ENCODE measurements around the gene URI1. TPM values are rescaled to one million over a fixed set of nuclear protein-coding genes. Genes with fewer than 3 reads are reported as not detected.

URI1 gene
- polyA plus RNA-seq, 1 donor, result 80.9 TPM

DNA sequence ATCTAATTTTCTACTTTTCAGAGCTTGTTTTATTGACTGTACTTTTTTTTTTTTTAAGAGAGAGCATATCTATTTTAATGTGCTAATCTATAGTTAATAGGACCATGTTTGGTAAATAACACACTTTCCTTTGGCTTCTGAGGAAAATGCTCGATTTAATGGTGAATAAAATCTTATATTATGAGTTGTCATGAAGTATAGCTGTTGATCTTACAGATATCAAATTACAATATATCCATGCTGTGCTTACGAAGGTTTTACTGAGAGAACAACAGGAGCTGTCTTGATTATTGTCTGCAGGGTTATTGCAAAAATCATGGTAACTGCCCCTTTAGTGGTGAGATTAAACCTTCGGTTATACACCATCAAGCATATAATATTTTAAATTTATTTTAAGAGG, 29.6 kb downstream of the URI1 start:
- no peak for DNase-seq

DNA sequence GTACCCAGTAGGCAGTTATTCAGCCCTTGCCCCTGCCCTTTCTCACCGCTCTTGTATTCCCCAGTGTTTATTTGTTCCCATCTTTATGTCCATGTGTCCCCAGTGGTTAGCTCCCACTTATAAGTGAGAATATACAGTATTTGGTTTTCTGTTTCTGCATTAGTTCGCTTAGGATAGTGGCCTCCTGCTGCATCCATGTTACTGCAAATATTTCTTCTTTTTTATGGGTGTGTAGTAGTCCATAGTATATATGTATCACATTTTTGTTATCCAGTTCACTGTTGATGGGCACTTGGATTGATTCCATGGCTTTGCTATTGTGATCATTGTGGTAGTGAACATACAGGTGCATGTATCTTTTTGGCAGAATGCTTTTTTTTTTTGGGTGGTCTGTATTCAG, 32.7 kb downstream of the URI1 start:
- no peak for DNase-seq

GRCh38 chr19:29976151-29976943, 34.3 kb downstream of the URI1 start:
- DNase-seq, result no peak

DNA sequence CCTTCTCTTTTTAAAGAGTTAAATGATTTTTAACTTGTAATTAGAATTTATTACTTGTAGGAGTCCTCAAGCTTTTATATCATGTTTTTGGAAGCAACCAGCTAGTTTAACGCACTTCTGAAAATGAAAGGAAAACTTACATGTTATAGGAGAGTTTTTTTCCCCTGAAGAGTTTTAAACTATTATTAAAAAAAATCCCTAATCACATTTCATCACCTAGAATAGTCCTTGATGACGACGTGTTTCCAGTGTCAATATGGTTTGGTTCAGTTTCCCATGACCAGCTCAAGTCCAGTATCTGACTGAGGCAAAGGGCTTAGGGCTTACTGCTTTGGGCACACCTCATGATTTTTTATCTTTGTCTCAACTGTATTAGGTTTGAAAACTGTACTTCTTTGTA, 36.0 kb downstream of the URI1 start:
- DNase-seq, result no peak

- DNase-seq, result no peak
These were observed 41.5 kb downstream of the URI1 start for GRCh38 chr19:29983568-29983967.

- no peak for DNase-seq
These were observed 43.2 kb downstream of the URI1 start for GRCh38 chr19:29985196-29985595.

- DNase-seq, result no peak
These were observed 46.3 kb downstream of the URI1 start for GRCh38 chr19:29988351-29988750.

- no peak for DNase-seq
These were observed 50.3 kb downstream of the URI1 start for GRCh38 chr19:29992233-29992867.

- no peak for DNase-seq
These were observed 57.5 kb downstream of the URI1 start for GRCh38 chr19:29999490-29999889.

DNA sequence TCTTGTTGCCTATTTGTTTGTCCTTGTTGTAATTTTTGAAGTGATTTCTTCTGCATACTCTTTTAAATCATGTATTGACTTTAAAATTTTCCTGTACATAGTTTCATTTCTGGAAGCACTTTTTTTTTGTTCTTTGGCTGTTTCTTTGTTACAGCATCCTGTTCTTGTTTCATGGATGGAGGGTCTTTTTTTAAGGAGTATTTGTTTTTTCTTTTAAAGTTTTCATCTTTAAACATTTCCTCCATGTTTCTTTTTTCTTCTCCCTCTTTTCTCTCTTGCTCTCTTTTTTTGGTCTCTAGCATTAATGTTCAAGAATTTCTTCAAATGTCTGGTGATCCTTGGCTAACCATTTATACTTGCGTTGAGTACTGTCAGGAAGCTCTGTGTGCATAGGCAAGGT, 58.8 kb downstream of the URI1 start:
- DNase-seq, result no peak

- DNase-seq, result no peak
These were observed 59.3 kb downstream of the URI1 start for GRCh38 chr19:30001301-30001700.

GRCh38 chr19:30001791-30002190, 59.8 kb downstream of the URI1 start:
- DNase-seq, result no peak

DNA sequence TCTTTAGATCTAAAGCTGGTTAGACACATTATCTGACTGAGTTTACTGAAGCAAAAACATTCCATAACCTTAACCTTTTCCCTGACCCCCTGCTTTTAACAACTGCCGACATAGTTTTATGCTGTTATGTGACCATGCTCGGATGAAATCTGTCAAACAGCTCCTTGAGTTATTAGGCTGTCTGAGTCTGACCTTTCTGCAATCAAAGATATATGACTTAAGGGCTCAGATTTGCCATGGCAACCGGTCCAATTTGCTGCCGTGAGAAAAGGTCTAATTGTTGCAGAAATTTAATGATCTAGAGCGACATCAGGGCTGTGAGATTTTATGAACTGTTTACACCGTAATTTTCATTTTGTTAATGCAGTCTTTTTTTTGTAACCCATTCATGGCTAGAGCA, 61.8 kb downstream of the URI1 start:
- DNase-seq, result no peak

DNA sequence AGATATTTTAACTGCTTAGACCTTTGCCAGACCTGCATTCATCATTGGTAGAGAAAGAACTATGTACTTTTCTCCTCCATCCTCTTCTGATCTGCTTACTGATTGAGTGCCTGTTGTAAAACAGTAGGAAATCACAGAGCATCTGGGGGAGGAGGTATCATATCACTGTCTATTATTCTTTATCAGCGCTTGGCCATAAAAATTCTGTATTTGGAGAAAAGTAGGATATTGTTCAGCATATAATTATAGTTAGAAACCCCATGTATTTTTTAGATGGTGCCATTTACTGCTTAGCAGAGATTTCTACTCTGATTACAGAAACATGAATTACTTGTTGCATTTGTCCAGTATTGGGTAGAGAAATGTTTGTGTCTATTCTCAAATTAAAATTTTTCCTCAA, 62.4 kb downstream of the URI1 start:
- no peak for DNase-seq

DNA sequence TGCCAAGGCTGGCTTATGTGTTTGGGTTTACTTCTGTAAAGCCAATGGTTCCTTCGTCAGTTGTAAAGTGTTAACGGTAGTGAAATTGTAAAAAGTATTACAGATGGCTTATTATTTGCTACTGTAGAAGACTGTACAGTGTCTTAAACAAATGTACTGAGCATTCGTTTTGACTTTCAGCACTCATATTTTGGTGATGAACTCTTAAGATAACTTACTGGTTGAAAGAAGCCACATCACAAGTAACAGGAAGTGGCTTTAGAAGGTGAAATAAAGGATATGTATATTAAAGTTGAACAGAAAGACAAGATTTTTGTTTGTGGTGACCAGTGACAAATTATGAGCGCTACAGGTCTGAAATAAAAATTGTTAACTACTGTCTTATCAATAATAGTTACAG, 64.2 kb downstream of the URI1 start:
- no peak for DNase-seq

DNA sequence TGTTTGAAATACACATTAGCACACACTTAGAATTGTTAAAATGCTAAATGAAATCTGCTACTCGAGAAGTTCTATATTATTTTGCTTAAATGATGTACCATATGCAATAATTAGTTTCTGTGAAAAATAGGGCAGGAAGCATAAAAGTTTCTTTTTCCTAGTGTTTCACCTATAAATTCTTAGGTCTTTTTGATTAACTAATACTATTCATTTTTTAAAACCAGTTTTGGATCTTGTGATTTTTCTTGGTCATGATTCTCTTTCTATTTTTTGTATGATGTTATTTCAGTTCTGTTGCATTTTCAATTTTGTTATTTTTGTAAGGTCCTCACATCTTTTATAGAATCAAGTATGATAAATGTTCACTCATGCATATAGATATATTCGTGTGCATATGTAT, 66.1 kb downstream of the URI1 start:
- no peak for DNase-seq

- DNase-seq, result no peak
These were observed 67.0 kb downstream of the URI1 start for GRCh38 chr19:30009013-30009412.

- DNase-seq, result no peak
These were observed 69.1 kb downstream of the URI1 start for GRCh38 chr19:30011051-30011578.

DNA sequence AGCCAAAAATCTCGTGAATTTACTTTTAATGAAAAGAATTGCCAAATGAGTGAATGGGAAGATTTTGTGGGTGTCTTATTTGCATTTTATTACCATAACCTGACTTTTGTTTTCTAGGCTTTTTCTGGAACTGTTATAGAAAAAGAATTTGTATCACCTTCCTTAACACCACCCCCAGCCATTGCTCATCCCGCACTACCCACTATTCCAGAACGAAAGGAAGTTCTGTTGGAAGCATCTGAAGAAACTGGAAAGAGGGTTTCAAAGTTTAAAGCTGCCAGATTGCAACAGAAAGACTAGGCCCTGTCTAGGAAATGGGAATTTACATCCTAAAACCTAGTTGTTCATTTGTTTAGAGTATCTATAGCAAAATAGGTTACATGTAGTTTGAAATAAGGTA, 72.7 kb downstream of the URI1 start:
- no peak for DNase-seq

GRCh38 chr19:30017172-30017571, 75.1 kb downstream of the URI1 start:
- DNase-seq, result no peak

GRCh38 chr19:30020189-30020588, 78.2 kb downstream of the URI1 start:
- DNase-seq, result no peak

GRCh38 chr19:30022659-30023058, 80.6 kb downstream of the URI1 start:
- DNase-seq, result no peak

DNA sequence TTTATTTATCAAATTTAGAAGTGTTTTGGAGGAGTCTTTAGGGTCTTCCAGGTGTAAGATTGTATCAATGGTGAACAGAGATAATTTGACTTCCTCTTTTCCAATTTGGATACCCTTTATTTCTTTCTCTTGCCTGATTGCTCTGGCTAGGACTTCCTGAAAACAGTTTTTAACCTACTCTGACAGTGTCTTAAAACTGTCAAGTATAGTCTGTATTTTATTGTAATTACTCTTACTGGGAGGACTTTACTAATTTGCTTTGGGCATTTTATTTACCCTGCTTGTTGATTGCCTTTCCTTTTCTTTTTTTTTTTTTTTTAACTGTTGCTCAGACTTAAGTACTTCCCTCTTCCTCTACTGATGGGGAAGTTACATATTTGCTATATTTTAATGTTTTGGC, 81.3 kb downstream of the URI1 start:
- DNase-seq, result no peak

DNA sequence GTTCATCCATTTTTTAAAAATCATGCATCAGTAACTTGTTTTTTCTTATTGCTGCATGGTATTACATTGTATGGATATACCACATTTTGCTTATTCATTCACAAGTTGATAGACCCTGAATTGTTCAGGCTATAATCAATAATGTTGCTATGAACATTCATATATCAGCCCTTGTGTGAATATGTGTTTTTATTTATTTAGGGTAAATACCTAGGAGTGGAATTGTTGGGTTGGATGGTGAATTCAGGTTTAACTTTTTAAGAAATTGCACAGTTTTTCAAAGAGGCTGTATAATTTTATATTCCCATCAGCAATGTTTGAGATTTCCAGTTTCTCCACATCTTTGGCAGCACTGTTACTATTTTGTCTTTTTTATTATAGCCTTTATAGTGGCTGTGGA, 82.1 kb downstream of the URI1 start:
- no peak for DNase-seq
